ENCODE measurements around the gene PNPLA7. TPM values are rescaled to one million over a fixed set of nuclear protein-coding genes. Genes with fewer than 3 reads are reported as not detected.
"Not testable (repeated sequence)": the region's sequence is repeated elsewhere in the genome, so short reads cannot be mapped to it uniquely, and the experiment has no call there.

PNPLA7 gene
- total RNA-seq, 1 donor from 2014 or later = 0.04 TPM

- DNase-seq (ENCODE audit: low read depth) = no peak
- Histone ChIP-seq H3K36me3 (ENCODE audit: control insufficient read depth, insufficient read depth, low read length) (no peaks in the 10 kb centered on the region), H3K4me3 (ENCODE audit: low read depth, low read length) (no peak overlapping the region), H3K27me3 (ENCODE audit: control insufficient read depth, insufficient read depth, low read length) (peaks cover 7% of the 10 kb centered on the region)
- TF ChIP-seq, protein P1, sequence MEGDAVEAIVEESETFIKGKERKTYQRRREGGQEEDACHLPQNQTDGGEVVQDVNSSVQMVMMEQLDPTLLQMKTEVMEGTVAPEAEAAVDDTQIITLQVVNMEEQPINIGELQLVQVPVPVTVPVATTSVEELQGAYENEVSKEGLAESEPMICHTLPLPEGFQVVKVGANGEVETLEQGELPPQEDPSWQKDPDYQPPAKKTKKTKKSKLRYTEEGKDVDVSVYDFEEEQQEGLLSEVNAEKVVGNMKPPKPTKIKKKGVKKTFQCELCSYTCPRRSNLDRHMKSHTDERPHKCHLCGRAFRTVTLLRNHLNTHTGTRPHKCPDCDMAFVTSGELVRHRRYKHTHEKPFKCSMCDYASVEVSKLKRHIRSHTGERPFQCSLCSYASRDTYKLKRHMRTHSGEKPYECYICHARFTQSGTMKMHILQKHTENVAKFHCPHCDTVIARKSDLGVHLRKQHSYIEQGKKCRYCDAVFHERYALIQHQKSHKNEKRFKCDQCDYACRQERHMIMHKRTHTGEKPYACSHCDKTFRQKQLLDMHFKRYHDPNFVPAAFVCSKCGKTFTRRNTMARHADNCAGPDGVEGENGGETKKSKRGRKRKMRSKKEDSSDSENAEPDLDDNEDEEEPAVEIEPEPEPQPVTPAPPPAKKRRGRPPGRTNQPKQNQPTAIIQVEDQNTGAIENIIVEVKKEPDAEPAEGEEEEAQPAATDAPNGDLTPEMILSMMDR (IDR thresholded peaks at IDR 0.05; ENCODE audit: insufficient read depth, low read length, poor library complexity, severe bottlenecking) = no peak
These were observed 83.0 kb downstream of the PNPLA7 start for GRCh38 chr9:137467161-137467581.

- not testable (repeated sequence) for H3K27me3 ChIP-seq (ENCODE audit: control insufficient read depth, insufficient read depth, low read length); DNase-seq (ENCODE audit: low read depth); H3K36me3 ChIP-seq (ENCODE audit: control insufficient read depth, insufficient read depth, low read length); H3K4me3 ChIP-seq (ENCODE audit: low read depth, low read length)
These were observed 83.7 kb downstream of the PNPLA7 start for GRCh38 chr9:137466389-137467085.

DNA sequence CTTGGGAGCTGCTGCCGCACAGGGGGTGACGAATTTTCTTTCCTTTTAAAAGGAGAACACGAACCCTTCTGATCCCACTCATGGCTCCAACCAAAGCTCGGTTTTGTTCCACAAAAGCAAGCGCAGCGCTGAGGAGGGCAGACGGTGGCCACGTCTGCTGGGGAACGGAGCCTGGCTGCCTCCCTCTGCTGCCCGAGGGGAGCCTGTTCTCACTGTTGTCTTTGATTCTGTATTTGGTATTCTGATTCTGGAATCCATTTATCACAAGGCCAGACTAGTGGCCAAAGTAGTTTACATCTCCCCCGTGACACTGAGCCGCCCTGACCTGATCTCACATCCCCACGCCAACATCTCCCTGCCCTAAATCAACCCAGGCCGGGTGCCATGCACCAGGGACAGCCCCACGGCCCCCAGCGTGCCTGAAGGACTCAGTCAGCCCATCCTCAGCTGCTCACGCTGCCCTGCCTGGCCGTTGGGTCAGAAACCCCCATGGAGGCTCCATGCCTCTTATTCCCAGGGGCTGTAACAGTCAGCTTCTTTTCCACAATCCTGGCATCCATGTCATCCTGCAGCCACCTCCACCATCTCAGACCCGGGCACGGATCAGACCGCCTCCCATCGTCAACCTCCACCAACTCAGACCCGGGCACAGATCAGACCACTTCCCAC is 84.3 kb downstream of the PNPLA7 start:
- DNase-seq (ENCODE audit: low read depth) = no peak
- TF ChIP-seq, protein P1 (IDR thresholded peaks at IDR 0.05; ENCODE audit: insufficient read depth, low read length, poor library complexity, severe bottlenecking) = no peak
- H3K4me3 ChIP-seq (ENCODE audit: low read depth, low read length) = no peak overlapping the region
- peaks cover 10% of the 10 kb centered on the region for H3K27me3 ChIP-seq (ENCODE audit: control insufficient read depth, insufficient read depth, low read length)
- H3K36me3 ChIP-seq (ENCODE audit: control insufficient read depth, insufficient read depth, low read length) = no peaks in the 10 kb centered on the region

DNA sequence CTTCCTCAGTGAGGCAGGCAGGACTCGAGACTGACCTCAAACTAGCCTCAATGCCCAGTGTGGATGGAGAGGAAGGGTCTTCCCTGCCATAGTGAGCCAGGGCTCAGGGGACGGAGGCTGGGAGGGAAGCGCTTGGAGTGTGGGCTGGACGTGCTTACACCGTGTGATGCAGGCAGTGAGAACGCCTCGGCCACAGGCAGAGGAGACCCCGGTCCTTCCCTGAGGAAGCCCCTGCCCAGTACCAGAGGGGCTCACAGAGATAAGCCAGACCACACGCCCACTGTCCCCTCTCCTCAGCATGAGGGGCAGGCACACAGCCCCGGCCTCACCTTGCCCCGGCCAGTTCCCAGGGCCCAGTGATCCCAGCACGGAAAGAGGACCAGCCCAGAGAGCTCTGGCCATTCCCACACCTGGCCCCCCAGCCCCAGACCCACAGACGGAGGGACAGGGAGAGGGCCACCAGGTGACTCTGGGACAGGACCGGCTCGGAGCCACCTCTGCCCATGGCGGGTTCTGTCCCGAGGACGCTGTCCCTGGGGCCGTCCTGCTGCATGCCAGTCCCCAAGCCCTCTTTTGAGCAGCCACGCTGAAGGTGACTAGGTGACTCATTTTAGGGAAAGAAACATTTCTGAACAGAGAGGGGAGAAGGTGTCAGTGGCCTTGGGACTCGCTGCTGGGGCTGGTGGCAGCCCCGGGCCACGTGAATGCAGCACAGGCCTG is 85.0 kb downstream of the PNPLA7 start:
- TF ChIP-seq, protein P1 (IDR thresholded peaks at IDR 0.05; ENCODE audit: insufficient read depth, low read length, poor library complexity, severe bottlenecking) = no peak
- no peak for DNase-seq (ENCODE audit: low read depth)

GRCh38 chr9:137464291-137464999 is 85.8 kb downstream of the PNPLA7 start:
- TF ChIP-seq, protein P1 (IDR thresholded peaks at IDR 0.05; ENCODE audit: insufficient read depth, low read length, poor library complexity, severe bottlenecking) = no peak
- Histone ChIP-seq H3K27me3 (ENCODE audit: control insufficient read depth, insufficient read depth, low read length) (peaks cover 10% of the 10 kb centered on the region), H3K36me3 (ENCODE audit: control insufficient read depth, insufficient read depth, low read length) (no peaks in the 10 kb centered on the region), H3K4me3 (ENCODE audit: low read depth, low read length) (no peak overlapping the region)
- DNase-seq (ENCODE audit: low read depth) = no peak

More for the DNA sequence above, 85.0 kb downstream of the PNPLA7 start:
- Histone ChIP-seq H3K4me3 (ENCODE audit: low read depth, low read length) (no peak overlapping the region), H3K36me3 (ENCODE audit: control insufficient read depth, insufficient read depth, low read length) (no peaks in the 10 kb centered on the region), H3K27me3 (ENCODE audit: control insufficient read depth, insufficient read depth, low read length) (peaks cover 10% of the 10 kb centered on the region)

- Histone ChIP-seq H3K4me3 (ENCODE audit: low read depth, low read length) (no peak overlapping the region), H3K27me3 (ENCODE audit: control insufficient read depth, insufficient read depth, low read length) (peaks cover 10% of the 10 kb centered on the region), H3K36me3 (ENCODE audit: control insufficient read depth, insufficient read depth, low read length) (no peaks in the 10 kb centered on the region)
- TF ChIP-seq, protein P1 (IDR thresholded peaks at IDR 0.05; ENCODE audit: insufficient read depth, low read length, poor library complexity, severe bottlenecking) = no peak
- no peak for DNase-seq (ENCODE audit: low read depth)
These were observed 86.3 kb downstream of the PNPLA7 start for GRCh38 chr9:137463931-137464290.
